MV-4-11 (cell line): Measurements from ENCODE around the gene FDXR.
"Not testable (repeated sequence)": the region's sequence is repeated elsewhere in the genome, so short reads cannot be mapped to it uniquely, and the experiment has no call there.

ENCODE experiments used
- DNase-seq: peaks from one replicate; lab custom pipeline; 2025; lab: John Stamatoyannopoulos, UW

FDXR gene, protein sequence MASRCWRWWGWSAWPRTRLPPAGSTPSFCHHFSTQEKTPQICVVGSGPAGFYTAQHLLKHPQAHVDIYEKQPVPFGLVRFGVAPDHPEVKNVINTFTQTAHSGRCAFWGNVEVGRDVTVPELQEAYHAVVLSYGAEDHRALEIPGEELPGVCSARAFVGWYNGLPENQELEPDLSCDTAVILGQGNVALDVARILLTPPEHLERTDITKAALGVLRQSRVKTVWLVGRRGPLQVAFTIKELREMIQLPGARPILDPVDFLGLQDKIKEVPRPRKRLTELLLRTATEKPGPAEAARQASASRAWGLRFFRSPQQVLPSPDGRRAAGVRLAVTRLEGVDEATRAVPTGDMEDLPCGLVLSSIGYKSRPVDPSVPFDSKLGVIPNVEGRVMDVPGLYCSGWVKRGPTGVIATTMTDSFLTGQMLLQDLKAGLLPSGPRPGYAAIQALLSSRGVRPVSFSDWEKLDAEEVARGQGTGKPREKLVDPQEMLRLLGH

DNA sequence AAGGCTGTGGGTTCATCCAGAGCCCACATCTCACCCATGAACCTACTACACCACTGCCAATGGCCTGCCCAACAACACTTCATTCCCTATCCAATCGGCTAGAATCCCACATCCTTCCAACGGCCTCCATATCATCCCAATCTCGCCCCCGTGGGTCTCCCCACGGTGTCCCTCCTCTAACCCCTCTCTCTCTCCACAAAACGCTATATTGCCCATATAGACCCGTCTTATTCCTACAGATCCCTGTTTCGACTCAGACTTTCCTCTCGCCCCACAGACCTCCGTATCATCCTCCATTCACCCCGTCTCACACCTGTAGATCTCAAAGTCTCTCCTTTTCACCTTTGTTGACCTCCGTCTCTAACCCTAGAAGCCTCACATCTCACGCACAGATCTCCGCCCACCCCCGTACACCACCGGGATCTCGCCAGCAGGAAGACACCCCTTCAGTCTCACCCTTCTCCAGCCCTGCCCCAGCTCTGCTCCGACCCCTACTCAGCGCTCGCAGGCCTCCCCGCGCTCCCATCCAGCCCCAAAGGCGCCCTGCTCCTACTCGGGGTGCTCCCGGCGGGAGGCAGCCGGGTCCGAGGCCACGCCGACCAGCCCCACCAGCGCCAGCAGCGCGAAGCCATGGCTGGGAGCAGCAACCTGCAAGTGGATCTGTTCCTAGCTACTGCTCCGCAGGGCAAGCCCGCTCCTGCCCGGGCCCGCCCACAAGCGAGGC is at the start of gene FDXR:
FDXR (minus strand) TSS at position 682 of the 724 bp plus-strand sequence; CDS start at position 632, 50 bp downstream.
- DNase-seq: no peak

DNA sequence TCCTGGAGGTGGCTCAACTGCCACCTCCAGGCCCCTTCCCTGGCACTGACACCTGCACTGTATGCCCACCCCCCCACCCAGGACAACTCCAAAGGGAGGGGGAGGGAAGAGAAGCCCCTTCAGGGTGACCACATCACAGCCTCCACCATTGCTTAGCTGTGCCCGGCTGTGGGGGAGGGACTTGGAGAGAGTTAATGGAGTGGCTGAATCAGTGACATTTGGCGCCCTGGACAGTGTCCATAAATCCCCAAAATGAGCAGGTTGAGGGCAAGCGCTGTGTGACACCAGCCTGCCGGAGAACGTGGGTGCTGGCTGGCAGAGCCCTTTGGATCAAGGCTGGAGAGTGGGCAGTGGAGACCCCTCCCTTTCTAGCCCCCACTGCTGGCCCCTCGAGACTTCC is 49.4 kb upstream of the FDXR start:
- no peak for DNase-seq

- no peak for DNase-seq
Measured at GRCh38 chr17:74921769-74922168, 49.0 kb upstream of the FDXR start.

DNA sequence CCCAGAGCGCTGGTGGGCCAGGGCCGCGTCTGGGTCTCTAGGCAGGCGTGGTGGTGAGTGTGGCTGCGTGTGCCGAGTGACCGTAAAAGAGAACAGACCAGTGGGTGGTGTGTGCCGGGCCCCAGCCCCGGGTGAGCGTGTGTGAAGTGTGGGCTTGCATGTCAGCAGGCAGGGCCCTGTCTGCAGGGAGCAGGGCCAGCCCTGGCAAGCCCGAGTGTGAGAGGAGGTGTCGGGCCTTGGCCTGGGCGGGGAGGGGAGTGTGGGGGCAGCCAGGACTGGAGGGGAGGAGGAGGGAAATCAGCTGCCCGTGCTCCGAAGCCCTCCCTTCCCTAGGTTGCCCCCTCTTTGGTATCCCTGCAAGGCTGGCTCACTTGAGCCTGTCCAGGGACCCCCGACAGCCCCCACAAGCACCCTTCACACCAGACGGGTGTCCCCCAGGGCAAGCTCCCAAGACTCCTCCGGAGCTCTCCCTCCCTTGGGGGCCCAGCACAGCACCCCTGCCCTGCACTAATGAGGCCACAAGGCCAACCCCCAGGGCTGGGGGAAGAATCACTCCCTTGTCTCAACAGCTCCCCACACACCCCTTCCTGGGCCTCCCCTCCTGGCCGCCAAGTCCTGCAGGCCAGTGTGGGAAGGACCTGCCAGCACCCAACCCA is 48.4 kb upstream of the FDXR start:
- DNase-seq: no peak

DNA sequence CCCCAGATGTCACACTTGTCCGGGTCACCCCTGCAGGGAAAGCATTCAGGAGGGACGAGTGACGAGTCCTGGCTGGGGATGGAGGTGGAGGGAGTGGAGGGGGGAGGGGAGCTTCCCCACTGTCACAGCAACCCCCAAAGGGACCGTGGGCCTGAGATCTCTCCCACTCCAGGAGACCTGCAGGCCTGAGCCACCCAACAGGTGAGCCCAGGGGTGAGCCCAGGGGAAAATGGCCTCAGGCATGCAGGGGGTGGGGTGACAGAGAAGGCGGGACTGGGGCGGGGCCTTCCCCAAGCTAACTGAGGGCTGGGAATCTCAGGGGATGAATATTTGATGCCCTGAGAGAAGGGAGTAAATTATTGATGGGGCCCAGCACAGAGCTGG is 47.8 kb upstream of the FDXR start:
- DNase-seq: no peak

- DNase-seq: no peak
Measured at GRCh38 chr17:74920306-74920620, 47.5 kb upstream of the FDXR start.

GRCh38 chr17:74919440-74920305 is 46.9 kb upstream of the FDXR start:
- DNase-seq: no peak

DNA sequence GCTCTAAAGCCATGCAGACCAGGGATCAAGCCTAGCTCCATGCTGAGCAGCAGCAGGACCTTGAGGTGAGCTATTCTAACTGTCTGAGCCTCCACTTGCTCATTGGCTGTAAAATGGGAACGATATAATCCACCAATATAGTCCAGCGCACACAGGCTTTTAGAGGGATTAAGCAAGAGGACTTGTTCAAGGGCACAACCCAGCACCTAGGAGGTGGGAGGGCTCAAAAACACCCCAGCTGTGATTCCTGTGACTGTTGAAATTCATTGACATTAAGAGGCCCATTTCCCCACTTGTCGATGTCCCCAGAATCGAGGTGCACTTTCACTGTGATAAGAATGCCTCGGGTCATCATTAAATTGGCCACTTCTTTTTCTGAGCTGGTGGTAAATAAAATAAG is 46.1 kb upstream of the FDXR start:
- DNase-seq: peak; percentile 15

DNA sequence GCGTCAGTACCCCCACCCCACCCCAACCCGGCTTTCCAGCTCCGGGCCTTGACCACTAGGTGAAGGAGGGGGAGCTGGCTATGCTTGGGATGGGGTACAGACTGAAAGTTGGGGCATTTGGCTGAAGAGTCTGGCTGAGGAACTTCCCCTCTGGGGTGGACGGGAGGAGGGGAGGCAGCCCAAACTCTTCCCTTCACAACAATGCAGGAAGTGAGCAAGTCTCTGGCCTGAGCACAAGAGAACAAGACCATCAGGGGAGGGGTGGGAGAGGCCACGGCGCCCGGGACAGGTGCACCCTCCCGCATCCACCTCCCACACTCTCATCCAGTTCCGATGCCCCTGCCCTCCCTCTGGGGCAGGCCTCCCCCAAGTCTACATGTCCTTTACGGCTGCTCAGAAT is 44.6 kb upstream of the FDXR start:
- DNase-seq: peak; percentile 61

DNA sequence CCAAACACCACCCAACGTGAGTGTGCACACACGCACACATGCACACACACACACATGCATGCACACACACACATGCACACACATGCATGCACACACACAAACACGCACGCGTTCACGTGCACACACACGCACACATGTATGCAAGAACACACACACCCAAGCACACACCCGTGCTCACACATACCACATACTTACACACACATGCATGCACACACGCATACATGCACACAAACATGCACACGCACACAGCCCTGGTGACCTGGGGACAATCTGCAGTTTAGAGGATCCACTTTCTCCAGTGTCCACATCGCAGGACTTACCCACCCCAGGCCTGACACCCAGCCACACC is 44.0 kb upstream of the FDXR start:
- DNase-seq: no peak

- no peak for DNase-seq
Measured at GRCh38 chr17:74916136-74916850, 43.5 kb upstream of the FDXR start.

- not testable (repeated sequence) for DNase-seq
Measured at GRCh38 chr17:74911423-74911822, 38.6 kb upstream of the FDXR start.

- not testable (repeated sequence) for DNase-seq
Measured at GRCh38 chr17:74909097-74909496, 36.3 kb upstream of the FDXR start.

GRCh38 chr17:74907012-74907411 is 34.2 kb upstream of the FDXR start:
- no peak for DNase-seq

DNA sequence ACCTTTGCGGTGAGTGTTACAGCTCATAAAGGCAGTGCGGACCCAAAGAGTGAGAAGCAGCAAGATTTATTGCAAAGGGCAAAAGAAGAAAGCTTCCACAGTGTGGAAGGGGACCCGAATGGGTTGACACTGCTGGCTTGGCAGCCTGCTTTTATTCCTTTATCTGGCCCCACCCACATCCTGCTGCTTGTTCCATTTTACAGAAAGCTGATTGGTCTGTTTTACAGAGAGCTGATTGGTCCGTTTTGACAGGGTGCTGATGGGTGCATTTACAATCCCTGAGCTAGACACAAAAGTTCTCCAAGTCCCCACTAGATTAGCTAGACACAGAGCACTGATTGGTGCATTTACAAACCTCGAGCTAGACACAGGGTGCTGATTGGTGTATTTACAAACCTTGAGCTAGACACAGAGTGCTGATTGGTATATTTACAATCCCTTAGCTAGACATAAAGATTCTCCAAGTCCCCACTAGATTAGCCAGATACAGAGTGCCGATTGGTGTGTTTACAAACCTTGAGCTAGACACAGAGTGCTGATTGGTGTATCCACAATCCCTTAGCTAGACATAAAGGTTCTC is 33.5 kb upstream of the FDXR start:
- DNase-seq: not testable (repeated sequence)

- DNase-seq: no peak
Measured at GRCh38 chr17:74904687-74905409, 32.1 kb upstream of the FDXR start.

DNA sequence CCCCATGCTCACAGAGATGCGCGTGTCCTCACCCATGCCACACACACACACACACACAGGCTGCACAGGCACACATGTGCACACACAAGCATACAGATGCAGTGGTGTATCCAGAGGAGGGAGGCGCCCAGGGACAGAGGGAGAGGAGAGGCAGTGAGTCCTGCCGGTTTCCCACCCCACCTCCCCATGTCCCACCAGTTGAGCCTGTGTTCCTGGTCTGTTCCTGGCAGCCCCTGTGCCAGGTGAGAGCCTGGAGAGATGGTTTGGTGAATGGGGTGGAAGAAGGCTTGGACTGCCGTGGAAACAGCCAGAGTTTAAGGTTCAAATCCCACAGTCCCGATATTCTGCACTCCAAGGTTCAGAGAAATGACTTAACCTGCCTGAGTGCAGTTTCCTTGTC is 30.9 kb upstream of the FDXR start:
- DNase-seq: no peak

GRCh38 chr17:74903034-74903433 is 30.2 kb upstream of the FDXR start:
- no peak for DNase-seq

- no peak for DNase-seq
Measured at GRCh38 chr17:74901353-74902135, 28.8 kb upstream of the FDXR start.

DNA sequence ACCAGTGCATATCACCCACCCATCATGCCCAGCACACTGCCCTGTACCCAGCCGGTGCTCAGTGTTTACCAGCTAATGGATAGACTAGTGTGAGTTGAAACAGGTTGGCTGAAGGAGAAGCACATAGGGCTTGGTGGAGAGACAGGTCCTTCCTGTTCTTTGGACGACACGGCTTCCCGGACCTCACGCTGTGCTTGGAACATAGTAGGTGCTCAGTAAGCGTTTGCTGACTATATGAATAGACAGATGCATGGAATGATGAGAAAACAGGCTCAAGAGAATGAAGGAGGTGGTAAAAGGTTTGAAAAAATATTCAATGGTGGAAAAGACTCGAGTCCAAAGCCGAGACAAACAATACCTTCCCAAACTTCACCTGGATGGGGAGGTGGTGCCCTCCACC is 27.4 kb upstream of the FDXR start:
- DNase-seq: no peak
